ENCODE measurements around the gene CDH3. TPM values are rescaled to one million over a fixed set of nuclear protein-coding genes. Genes with fewer than 3 reads are reported as not detected.

The CDH3 gene
- total RNA-seq, 4 donors from 2014 or later, result 0.34 to 1.5 TPM; not detected in 2

DNA sequence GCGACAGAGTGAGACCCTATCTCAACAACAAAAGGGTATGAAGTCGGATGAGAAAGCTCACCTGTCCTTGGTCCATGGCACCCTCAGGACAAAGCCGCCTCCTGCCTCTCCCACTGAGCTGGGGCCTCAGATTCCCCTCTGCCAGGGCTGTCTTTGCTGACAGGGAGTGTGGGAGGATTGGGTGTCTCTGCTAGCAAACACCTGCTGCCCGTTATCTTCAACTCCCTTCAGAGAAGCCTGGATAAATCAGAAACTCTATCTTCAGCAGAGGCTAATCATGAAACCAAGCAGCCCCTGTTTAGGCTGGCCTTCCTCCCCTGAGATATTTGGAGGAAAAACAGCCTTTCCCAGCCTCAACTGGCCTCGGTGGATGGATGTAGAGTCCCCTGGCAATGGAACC, 55.7 kb downstream of the CDH3 start:
- TF ChIP-seq, protein P1, sequence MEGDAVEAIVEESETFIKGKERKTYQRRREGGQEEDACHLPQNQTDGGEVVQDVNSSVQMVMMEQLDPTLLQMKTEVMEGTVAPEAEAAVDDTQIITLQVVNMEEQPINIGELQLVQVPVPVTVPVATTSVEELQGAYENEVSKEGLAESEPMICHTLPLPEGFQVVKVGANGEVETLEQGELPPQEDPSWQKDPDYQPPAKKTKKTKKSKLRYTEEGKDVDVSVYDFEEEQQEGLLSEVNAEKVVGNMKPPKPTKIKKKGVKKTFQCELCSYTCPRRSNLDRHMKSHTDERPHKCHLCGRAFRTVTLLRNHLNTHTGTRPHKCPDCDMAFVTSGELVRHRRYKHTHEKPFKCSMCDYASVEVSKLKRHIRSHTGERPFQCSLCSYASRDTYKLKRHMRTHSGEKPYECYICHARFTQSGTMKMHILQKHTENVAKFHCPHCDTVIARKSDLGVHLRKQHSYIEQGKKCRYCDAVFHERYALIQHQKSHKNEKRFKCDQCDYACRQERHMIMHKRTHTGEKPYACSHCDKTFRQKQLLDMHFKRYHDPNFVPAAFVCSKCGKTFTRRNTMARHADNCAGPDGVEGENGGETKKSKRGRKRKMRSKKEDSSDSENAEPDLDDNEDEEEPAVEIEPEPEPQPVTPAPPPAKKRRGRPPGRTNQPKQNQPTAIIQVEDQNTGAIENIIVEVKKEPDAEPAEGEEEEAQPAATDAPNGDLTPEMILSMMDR (IDR thresholded peaks at IDR 0.05; ENCODE audit: low read depth), result no peak

DNA sequence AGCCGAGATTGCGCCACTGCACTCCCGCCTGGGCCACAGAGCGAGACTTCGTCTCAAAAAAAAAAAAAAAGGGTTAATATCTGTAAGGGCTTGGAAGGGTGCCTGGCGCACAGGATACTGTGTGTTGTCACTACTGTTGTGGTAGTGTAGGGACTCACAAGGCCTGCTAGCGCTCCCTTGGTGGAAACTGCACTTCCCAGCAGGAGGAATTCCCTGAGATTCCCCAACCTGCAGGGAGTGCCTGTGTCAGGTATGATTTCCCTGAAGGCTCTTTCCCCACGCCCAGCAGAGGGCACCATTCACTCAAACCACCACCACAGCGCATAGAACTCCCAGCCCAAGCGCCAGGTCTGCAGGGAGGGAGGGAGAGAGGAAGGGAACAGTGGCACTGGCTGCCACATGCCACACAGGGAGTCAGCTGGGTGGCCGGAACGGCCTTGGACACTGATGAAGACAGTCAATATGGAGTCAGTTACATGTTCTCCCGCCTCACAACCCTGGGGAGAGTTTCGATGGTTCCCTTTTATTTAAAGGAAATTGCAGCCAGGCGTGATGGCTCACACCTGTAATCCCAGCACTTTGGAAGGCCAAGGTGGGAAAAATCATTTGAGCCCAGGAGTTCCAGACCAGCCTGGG, 59.2 kb downstream of the CDH3 start:
- TF ChIP-seq, protein P1 (IDR thresholded peaks at IDR 0.05; ENCODE audit: low read depth), result no peak

DNA sequence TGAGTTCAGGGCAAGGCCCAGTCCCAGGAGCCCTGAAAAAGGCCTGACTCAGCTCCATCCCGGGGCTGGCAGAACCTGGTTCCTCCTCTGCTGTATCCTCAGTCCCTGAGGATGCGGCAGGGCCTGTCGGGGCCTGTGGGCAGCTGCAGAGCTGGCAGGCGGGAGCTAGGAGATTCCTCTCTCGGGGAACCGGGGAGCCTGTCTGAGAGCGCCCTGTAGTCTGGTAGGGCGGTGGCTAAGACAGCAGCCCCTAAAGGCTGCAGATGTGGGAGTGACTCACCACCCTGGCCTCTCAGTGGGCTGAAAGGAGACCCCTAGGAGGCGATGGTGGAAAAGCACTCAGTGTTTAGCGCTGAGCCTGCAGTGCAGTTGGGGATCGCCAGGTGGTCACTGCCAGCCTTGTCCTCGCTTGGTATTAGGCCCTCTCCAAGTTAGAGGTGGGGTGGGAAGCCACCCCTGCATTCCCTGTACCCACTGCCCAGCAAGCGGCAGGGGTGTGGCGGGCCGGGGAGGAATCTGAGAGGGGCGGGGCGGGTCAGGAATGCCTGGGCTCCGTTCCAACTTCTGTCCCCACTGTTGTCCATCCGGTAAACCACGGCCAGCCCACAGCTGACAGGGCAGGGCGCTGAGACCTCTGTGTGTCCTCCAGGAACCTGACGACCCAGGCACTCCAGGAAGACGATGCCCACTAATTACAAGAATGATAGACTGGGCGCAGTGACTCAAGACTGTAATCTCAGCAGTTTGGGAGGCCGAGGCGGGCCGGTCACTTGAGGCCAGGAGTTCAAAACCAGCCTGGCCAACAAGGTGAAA, 62.4 kb downstream of the CDH3 start:
- TF ChIP-seq, protein P1 (IDR thresholded peaks at IDR 0.05; ENCODE audit: low read depth), result no peak

DNA sequence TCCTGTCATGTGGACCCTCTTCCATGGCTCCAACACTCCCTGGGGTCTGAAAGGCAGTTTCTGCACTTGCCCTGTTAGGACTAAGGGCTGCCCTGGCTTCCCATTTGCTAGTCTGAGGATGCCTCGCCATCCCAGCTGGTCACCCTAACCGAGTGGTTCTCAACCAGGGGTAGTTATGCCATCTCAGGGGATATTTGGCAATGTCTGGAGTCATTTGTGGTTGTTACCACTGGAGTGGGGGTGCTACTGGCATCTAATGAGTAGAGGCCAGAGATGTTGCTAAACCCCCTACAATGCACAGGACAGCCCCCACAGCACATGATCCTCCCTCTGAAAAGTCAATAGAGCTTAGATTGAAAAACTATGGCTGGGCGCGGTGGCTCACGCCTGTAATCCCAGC, 65.1 kb downstream of the CDH3 start:
- TF ChIP-seq, protein P1 (IDR thresholded peaks at IDR 0.05; ENCODE audit: low read depth), result no peak

DNA sequence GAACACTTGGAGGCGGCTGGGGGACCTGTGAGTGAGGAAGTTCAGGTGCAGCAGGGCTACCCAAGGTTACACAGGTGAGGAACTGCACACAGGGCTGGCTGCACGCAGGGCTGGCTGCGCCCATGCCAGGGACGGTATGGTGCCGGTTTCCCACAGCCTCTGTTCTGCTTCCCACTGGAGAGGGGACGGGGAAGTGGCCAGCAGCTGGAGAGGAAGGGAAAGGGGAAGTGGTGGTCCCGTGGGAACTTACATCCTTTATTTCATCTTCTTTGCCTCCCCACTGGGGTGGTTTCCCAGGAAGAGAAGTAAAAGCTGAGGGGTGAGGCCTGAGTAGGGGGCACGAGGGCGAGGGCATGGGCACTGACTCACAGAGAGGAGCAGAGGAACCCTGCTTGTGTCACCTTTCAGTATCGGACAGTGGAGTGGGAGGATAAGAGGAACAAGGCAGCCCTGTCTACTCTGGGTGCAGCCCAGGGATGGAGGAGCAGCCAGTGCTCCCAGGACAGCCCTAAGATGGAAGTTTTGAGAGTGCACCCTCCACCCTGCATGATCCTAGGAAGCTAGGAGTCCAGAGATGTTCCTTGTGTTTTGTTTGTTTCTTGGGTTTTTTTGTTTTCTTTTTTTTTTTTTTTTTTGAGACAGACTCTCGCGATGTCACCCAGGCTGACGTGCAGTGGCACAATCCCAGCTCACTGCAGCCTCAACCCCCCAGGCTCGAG, 66.5 kb downstream of the CDH3 start:
- TF ChIP-seq, protein P1 (IDR thresholded peaks at IDR 0.05; ENCODE audit: low read depth), result no peak

DNA sequence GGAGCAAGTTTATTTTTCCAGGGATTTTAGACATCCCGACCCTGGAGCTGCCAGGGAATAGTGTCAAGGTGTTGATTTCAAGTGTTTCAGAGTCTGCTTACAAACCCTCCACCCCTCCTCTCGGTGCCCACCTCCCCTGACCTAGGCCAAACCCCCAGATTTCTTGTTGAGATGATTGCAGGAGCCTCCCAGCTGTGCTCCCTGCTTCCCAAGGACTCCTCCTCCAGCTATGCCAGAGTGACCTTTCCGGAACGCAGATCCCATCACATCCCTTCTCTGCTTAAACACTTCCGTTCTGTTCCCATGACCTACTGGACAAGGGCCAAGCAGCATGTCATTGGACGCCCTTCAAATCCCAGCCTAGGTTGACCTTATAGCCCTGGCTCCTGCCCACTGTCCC, 68.3 kb downstream of the CDH3 start:
- TF ChIP-seq, protein P1 (IDR thresholded peaks at IDR 0.05; ENCODE audit: low read depth), result no peak

DNA sequence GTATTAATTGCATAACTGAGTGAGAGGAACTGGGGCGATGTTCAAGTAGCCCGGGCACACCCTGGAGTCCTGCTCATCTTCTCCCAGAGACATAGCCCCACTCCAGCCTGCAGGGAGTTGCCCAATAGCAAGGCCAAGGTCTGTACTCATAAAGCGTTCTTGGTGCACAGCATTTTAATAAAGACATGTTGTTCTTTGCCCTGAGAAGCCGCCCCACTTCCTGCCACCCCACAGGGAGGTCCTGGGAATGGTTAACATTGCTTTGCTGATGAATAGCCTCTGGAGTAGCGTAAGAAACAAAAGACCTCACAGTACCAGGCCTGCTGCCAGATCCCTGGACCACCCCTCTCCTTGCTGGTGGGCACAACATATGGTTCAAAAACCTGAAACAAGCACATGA, 70.4 kb downstream of the CDH3 start:
- TF ChIP-seq, protein P1 (IDR thresholded peaks at IDR 0.05; ENCODE audit: low read depth), result no peak

All from subcutaneous adipose tissue (tissue), 4 donors.